Stomach (tissue), 9 donors: ENCODE measurements around the gene RPH3AL. TPM values are rescaled to one million over a fixed set of nuclear protein-coding genes. Genes with fewer than 3 reads are reported as not detected.

ENCODE experiments used
- DNase-seq, 2 donors: peaks; one replicate each; pipeline versions ENCODE4 v3.0.0 to v3.0.0-alpha.2; 2013 to 2019
- H3K27ac ChIP-seq, 5 donors: fragments of 200-600 bp in 4 of 5; sonication (generic) in 4 of 5; one replicate each; pipeline ENCODE4 v1.5.1; 2013 to 2019; ENCODE audit warnings: mild to moderate bottlenecking in 1 of 5, moderate library complexity in 1 of 5
- H3K27me3 ChIP-seq, 3 donors: fragments of 200-600 bp; sonication (generic); one replicate each; pipeline ENCODE4 v1.5.1; 2017 to 2019; ENCODE audit warnings: mixed run types in 1 of 3
- H3K36me3 ChIP-seq, 4 donors: fragments of 200-600 bp; sonication (generic); 1 replicate in 3 of 4; 2 replicates in 1 of 4; pipeline ENCODE4 v1.5.1; 2016 to 2019
- H3K4me1 ChIP-seq, 4 donors: fragments of 200-600 bp; sonication (generic); one replicate each; pipeline ENCODE4 v1.5.1; 2016 to 2019
- H3K4me3 ChIP-seq, 4 donors: fragments of 200-600 bp; sonication (generic) in 3 of 4; one replicate each; pipeline ENCODE4 v1.5.1; 2016 to 2019; ENCODE audit warnings: mild to moderate bottlenecking in 1 of 4
- H3K9me3 ChIP-seq, 4 donors: fragments of 200-600 bp; sonication (generic); one replicate each; pipeline ENCODE4 v1.5.1; 2016 to 2019
- CTCF ChIP-seq, 7 experiments: fragments of 450-650 bp in 4 of 7; fragments of 200-600 bp in 3 of 7; sonication (generic) in 3 of 7; IDR thresholded peaks; one replicate each; pipeline ENCODE4 v1.5.1; 2016 to 2019; ENCODE audit warnings: antibody characterized with exemption in 7 of 7, control low read depth in 2 of 7, mild to moderate bottlenecking in 1 of 7
- EP300 ChIP-seq: sonication (generic); formaldehyde crosslinking; IDR thresholded peaks from one replicate; pipeline ENCODE4 v1.6.1; 2017; ENCODE audit warnings: antibody characterized with exemption
- POLR2A ChIP-seq, 4 donors: fragments of 450-650 bp; IDR thresholded peaks; one replicate each; pipeline ENCODE4 v1.6.1; 2016; ENCODE audit warnings: antibody characterized with exemption in 4 of 4, control low read depth in 2 of 4, mild to moderate bottlenecking in 1 of 4, moderate library complexity in 1 of 4
- POLR2AphosphoS5 ChIP-seq, 3 donors: sonication (generic); formaldehyde crosslinking; IDR thresholded peaks; one replicate each; pipeline ENCODE4 v1.6.1; 2016; ENCODE audit warnings: antibody characterized with exemption in 3 of 3
- WGBS, 5 donors: extraction: QIAGEN DNeasy Blood & Tissue Kit in 3 of 5; methylation state at CpG; one replicate each; pipeline versions ENCODE4 v1.1.5 to v1.1.7; 2013 to 2018; 5-methylcytosine and 5-hydroxymethylcytosine counted together
- intact Hi-C: fragments of 100-400 bp; cut with DNase I; formaldehyde crosslinking; loops from one replicate; pipeline ENCODE4 v1.15.1; 2023; ENCODE audit warnings: low total_unique reads
- polyA plus RNA-seq, 3 donors: library from polyadenylated mRNA; stranded (reverse); fragments of 200-250 nt; gene quantifications; one replicate each; pipeline ENCODE4 v1.2.3, GENCODE V29; 2013
- total RNA-seq, 5 donors: library from RNA; depleted of rRNA; stranded (reverse); fragments of >200 nt; gene quantifications; one replicate each; pipeline versions ENCODE4 v1.1.0 to v1.2.3, GENCODE V29; 2014 to 2016
- donor health status: healthy with polysubstance abuse.
- donor health status: Bipolar disorder and iron deficiency.
- donor health status: healthy.

Gene RPH3AL
- total and polyA plus RNA-seq, 8 donors: 4.9 to 38.5 (median 17.4) TPM

- 74 to 84% (median 79%) methylated on average over 30 to 34 of the region's 34 CpGs for WGBS, 5 donors
- peak overlapping the region; percentile 52 to 82 (median 61) for H3K27ac ChIP-seq
- H3K36me3 ChIP-seq: no peaks in the 10 kb centered on the region
- H3K9me3 ChIP-seq: no peaks in the 10 kb centered on the region
- H3K27me3 ChIP-seq: peaks cover 0 to 30% (median 0%) of the 10 kb centered on the region in 3 donors
- TF ChIP-seq CTCF (IDR thresholded peaks at IDR 0.05) (no peak), POLR2AphosphoS5 (IDR thresholded peaks at IDR 0.05) (no peak), EP300 (no peak), POLR2A (IDR thresholded peaks at IDR 0.05) (no peak)
- peaks cover 13 to 64% (median 34%) of the 10 kb centered on the region in 4 donors for H3K4me1 ChIP-seq
- no peak for DNase-seq
- H3K4me3 ChIP-seq: peak overlapping the region in 3 of 4 donors; percentile 11 to 38 (median 13)
- intact Hi-C loops: no loop called here
Measured at GRCh38 chr17:332558-333322, 19.9 kb downstream of the RPH3AL start.

GRCh38 chr17:332023-332422, 20.6 kb downstream of the RPH3AL start:
- intact Hi-C loops: no loop called here
- DNase-seq: no peak
- H3K4me3 ChIP-seq: peak overlapping the region; percentile 11 to 13 (median 12)
- H3K4me1 ChIP-seq: peaks cover 13 to 64% (median 34%) of the 10 kb centered on the region in 4 donors
- no peak for TF ChIP-seq POLR2AphosphoS5 (IDR thresholded peaks at IDR 0.05)
- TF ChIP-seq EP300: no peak
- no peak for TF ChIP-seq POLR2A (IDR thresholded peaks at IDR 0.05)
- TF ChIP-seq CTCF (IDR thresholded peaks at IDR 0.05): no peak
- peaks cover 0 to 6% (median 4%) of the 10 kb centered on the region in 4 donors for H3K36me3 ChIP-seq
- H3K27me3 ChIP-seq: peaks cover 0 to 30% (median 0%) of the 10 kb centered on the region in 3 donors
- no peaks in the 10 kb centered on the region for H3K9me3 ChIP-seq
- H3K27ac ChIP-seq: peak overlapping the region; percentile 1 to 82 (median 61)
- WGBS, 5 donors: 74 to 87% (median 80%) methylated on average over 7 to 11 of the region's 11 CpGs

- intact Hi-C loops: no loop called here
- Histone ChIP-seq H3K27me3 (peaks cover 0 to 23% (median 0%) of the 10 kb centered on the region in 3 donors), H3K36me3 (peaks cover 0 to 15% (median 12%) of the 10 kb centered on the region in 4 donors), H3K9me3 (no peaks in the 10 kb centered on the region), H3K4me1 (peaks cover 7 to 56% (median 26%) of the 10 kb centered on the region in 4 donors), H3K4me3 (peak overlapping the region in 3 of 4 donors; percentile 11 to 13 (median 13)), H3K27ac (peak overlapping the region; percentile 10 to 82 (median 61))
- peak in 1 of 2 donors; percentile 70 for DNase-seq
- TF ChIP-seq POLR2A (IDR thresholded peaks at IDR 0.05) (no peak), EP300 (no peak)
- 61 to 73% (median 67%) methylated on average over 22 to 26 of the region's 26 CpGs for WGBS, 5 donors
Measured at GRCh38 chr17:330993-331701, 21.5 kb downstream of the RPH3AL start.

- no peak overlapping the region for H3K4me3 ChIP-seq
- no peak for DNase-seq
- TF ChIP-seq EP300 (no peak), POLR2A (IDR thresholded peaks at IDR 0.05) (no peak), POLR2AphosphoS5 (IDR thresholded peaks at IDR 0.05) (no peak), CTCF (IDR thresholded peaks at IDR 0.05) (no peak)
- 91 to 94% (median 93%) methylated on average over 8 of the region's 8 CpGs for WGBS, 5 donors
- H3K27me3 ChIP-seq: peaks cover 0 to 10% (median 0%) of the 10 kb centered on the region in 3 donors
- H3K27ac ChIP-seq: peak overlapping the region in 1 of 5 donors; percentile 81
- intact Hi-C loops: no loop called here
- peaks cover 5 to 44% (median 15%) of the 10 kb centered on the region in 4 donors for H3K4me1 ChIP-seq
- H3K9me3 ChIP-seq: no peaks in the 10 kb centered on the region
- H3K36me3 ChIP-seq: peaks cover 0 to 27% (median 20%) of the 10 kb centered on the region in 4 donors
Measured at GRCh38 chr17:329784-330420, 22.7 kb downstream of the RPH3AL start.
